NK-92 treated with Interleukin-12 subunit alpha and Interleukin-12 subunit beta, amount 100 ng/mL, for 24 hours (cell line): ENCODE results near the gene SLITRK3.
A peak's percentile ranks its signal among the peaks of the same experiment; 100 is the strongest.
"Not testable (repeated sequence)": the region's sequence is repeated elsewhere in the genome, so short reads cannot be mapped to it uniquely, and the experiment has no call there.

Experiments used
- DNase-seq: peaks from one replicate; lab custom pipeline; 2025; lab: John Stamatoyannopoulos, UW

SLITRK3 gene

GRCh38 chr3:165192610-165193192 lies 3.5 kb downstream of the SLITRK3 start:
- DNase-seq: no peak

- no peak for DNase-seq
Observed at GRCh38 chr3:165191491-165191890, 4.7 kb downstream of the SLITRK3 start.

- no peak for DNase-seq
Observed at GRCh38 chr3:165188452-165188851, 7.7 kb downstream of the SLITRK3 start.

GRCh38 chr3:165185707-165186327 lies 10.4 kb downstream of the SLITRK3 start:
- peak; percentile 3 for DNase-seq

- DNase-seq: no peak
Observed at GRCh38 chr3:165181556-165181955, 14.6 kb downstream of the SLITRK3 start.

GRCh38 chr3:165170236-165170635 lies 25.9 kb downstream of the SLITRK3 start:
- no peak for DNase-seq

GRCh38 chr3:165169368-165169767 lies 26.8 kb downstream of the SLITRK3 start:
- DNase-seq: no peak

- no peak for DNase-seq
Observed at GRCh38 chr3:165162883-165163282, 33.3 kb downstream of the SLITRK3 start.

GRCh38 chr3:165159760-165160421 lies 36.3 kb downstream of the SLITRK3 start:
- no peak for DNase-seq

- DNase-seq: no peak
Observed at GRCh38 chr3:165158011-165158410, 38.2 kb downstream of the SLITRK3 start.

GRCh38 chr3:165156757-165157420 lies 39.3 kb downstream of the SLITRK3 start:
- no peak for DNase-seq

GRCh38 chr3:165148876-165149441 lies 47.2 kb downstream of the SLITRK3 start:
- no peak for DNase-seq

GRCh38 chr3:165144271-165144670 lies 51.9 kb downstream of the SLITRK3 start:
- no peak for DNase-seq

GRCh38 chr3:165139918-165140317 lies 56.3 kb downstream of the SLITRK3 start:
- not testable (repeated sequence) for DNase-seq
